HG02973 (cell line): ENCODE data around the gene PROB1.
"Not testable (repeated sequence)": the region's sequence is repeated elsewhere in the genome, so short reads cannot be mapped to it uniquely, and the experiment has no call there.

ENCODE experiments used
- ATAC-seq: cut with Tn5 transposase; IDR thresholded peaks from one replicate; pipeline ENCODE4 v1.9.1; 2021; ENCODE audit warnings: moderate library complexity; ENCODE audit not compliant: unreplicated experiment

The PROB1 gene

DNA sequence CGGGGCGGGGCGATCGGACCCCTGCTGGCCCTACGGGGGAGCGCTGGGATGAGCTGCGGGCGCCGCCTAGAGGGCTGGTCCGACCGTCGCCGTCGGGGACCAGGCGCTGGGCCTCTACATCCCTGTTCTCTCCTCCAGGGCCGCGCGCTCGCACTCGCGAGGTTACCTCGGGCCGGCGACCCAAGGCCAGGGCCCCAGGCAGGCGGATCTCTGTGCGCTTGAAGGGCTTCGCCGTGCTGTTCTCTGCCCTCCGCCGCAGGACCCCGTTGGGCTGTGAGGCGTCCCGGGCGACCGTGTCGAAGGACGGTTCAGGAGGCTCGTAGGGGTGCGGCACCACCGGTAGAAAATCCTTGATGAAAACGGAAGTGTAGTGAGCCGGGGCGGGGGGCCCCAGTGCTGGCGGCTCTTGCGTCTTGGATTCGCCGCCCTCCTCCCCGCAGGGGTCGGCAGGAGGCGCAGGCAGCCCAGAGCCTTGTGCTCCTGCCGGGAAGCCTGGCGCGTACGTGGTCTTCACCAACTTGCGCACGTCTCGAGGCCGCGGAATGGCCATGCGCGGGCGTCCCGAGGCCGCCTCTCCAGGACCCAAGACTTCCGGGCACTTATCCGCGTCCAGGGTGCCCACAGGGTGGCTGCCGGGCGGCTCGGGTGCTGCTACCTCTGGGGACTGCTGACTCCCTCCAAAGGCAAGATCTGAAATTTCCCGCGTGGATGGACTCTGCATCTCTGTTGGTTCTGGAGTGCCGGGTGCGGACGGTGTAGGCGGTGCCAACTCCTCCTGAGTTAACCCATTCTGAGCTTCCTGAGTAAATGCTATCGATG lies 2.0 kb downstream of the PROB1 start:
- ATAC-seq = peak; percentile 39

GRCh38 chr5:139392324-139392677 lies 2.6 kb downstream of the PROB1 start:
- no peak for ATAC-seq

- ATAC-seq = peak; percentile 0
Observed at GRCh38 chr5:139391570-139392323, 3.2 kb downstream of the PROB1 start.

- no peak for ATAC-seq
Observed at GRCh38 chr5:139390639-139391569, 4.0 kb downstream of the PROB1 start.

DNA sequence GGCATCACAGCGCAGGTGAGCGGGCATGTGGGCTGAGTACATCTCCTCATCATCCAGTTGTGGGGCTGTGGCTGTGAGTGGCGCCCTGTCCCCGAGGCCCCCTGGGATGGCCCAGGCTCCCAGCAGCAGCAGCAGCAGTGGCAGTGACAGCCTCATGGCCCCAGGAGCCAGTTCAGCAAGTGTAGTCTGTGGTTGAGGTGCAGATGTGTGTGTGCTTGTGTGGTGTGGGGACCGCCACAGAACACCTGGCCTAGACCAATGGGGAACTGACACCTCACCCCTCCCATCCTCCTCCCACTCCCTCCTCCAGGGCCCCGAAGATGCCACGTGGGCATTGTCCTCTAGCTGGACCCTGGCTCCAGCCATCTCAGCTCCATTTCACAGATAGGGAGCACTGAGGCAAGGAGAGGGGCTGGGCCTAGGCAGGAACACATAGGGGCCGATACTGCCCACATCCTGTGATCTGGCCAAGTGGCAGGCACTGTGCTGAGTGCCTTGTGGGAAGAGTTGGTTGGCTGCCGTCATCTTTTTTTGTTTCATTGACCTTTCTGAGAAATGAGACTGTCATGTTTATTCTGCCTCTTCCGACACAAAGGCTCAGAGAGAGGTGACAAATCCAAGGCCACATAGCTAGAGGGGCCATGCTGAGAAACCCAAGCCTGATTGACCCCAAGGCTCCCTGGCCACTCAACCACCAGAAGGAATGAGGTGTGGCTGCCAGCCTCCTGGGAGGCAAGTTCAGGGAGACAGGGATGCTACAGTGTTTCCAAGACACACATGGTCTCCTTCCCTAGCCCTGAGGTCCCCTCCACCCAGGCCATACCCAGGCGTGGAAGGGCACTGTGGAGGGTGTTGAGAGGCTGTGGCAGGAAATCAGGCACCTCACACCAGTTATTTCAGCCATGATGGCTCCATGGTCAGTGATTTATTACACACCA lies 4.9 kb downstream of the PROB1 start, which contains the start of gene MZB1:
Gene MZB1, minus strand, starts transcription at position 213 of the 938 bp plus-strand sequence. Its CDS starts 57 bp downstream, at position 156.
- peak; percentile 35 for ATAC-seq

DNA sequence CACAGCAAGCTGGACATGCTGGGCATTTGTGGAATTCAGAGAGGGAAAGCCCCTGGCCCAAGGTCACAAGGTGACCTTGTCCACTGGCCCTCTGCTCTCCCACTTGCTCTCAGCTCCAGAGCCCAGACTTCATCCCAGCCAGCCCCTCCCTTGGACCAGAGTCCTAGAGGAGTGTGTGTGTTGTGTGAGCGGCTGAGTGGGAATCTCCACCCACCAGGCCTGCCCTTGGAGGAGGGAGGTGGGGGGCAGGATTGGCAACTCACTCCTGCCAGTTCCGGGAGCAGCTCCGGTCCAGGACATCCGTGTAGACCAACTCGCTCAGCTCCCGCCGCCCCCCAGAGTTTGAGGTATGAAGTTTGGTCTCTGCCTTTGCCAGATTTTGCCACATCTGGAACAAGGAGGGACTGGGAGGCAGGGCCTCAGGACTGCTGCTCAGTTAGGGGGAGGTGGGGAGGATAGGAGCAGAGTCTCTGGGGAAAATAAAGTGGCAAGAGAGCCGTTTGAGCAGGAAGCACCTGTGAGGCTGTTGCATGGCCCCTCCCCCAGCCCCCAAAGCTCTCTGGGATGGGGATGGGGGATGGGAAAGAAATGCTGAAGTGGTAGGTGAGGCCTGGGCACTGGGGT lies 6.6 kb downstream of the PROB1 start:
- no peak for ATAC-seq

- ATAC-seq = no peak
Observed at GRCh38 chr5:139387611-139388197, 7.2 kb downstream of the PROB1 start.

- ATAC-seq = not testable (repeated sequence)
Observed at GRCh38 chr5:139386956-139387355, 7.9 kb downstream of the PROB1 start.

GRCh38 chr5:139386050-139386438 lies 8.9 kb downstream of the PROB1 start:
- no peak for ATAC-seq

- ATAC-seq = no peak
Observed at GRCh38 chr5:139385061-139386049, 9.5 kb downstream of the PROB1 start.

DNA sequence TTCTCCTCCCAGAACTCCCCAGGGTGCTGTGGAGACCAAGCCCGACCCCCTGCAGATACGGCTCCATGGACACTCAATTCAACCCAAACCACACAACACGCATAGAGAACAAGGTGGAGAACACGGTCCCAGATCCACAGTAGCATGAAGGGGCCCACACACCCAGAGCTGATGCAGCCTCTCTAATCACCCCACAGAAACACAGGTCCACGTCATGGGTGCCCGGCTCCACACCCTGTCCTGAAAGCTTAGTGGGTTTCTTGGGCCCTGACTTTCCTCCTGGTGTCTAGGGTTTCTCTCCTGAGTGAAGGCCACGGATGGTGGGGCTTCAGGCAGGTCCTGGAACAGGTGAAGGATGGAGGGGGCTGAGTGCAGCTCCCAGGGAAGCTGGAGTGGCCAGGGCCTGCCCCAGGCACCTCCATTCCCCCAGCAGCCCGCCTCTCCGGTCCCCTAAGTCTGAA lies 10.3 kb downstream of the PROB1 start:
- ATAC-seq = no peak

- ATAC-seq = no peak
Observed at GRCh38 chr5:139383993-139384590, 10.8 kb downstream of the PROB1 start.

DNA sequence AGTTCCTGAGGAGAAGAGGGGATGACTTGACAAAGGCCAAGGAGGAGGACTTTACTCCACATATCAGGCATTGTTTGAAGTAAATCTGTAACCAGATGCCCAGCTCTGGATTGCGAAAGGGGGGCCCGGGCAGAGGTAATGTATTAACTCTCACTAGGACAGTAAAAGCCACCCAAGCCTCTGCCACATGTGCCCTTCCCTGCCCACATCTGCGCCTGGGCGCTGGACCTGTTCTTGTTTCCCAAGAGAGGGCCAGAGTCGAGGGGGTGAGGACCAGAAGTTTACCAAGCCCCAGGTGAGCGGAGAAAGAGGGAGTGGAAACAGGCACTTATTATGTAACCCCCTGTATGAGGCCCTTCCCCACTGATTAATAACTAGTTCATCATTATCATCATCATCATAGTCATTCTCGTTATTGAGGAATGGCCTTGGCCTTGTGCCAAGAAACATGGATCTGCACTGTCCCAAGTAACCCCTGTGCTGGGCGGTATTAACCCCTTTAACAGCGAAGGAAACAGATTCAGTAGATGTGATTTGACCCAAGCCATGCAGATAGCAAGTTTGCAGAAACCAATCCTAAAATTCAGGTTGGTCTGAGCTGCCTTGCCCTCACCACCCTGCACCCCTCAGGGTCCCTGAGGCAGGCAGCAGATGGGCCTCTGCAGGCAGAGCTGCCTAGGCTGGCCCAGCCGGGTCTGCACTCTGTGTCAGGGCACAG lies 11.5 kb downstream of the PROB1 start, which contains the start of gene SLC23A1:
Gene SLC23A1, minus strand, starts transcription at position 23 of the 718 bp plus-strand sequence. CDS start 44 bp downstream, outside the sequence.
- ATAC-seq = no peak

GRCh38 chr5:139382807-139383206 lies 12.1 kb downstream of the PROB1 start:
- ATAC-seq = no peak

DNA sequence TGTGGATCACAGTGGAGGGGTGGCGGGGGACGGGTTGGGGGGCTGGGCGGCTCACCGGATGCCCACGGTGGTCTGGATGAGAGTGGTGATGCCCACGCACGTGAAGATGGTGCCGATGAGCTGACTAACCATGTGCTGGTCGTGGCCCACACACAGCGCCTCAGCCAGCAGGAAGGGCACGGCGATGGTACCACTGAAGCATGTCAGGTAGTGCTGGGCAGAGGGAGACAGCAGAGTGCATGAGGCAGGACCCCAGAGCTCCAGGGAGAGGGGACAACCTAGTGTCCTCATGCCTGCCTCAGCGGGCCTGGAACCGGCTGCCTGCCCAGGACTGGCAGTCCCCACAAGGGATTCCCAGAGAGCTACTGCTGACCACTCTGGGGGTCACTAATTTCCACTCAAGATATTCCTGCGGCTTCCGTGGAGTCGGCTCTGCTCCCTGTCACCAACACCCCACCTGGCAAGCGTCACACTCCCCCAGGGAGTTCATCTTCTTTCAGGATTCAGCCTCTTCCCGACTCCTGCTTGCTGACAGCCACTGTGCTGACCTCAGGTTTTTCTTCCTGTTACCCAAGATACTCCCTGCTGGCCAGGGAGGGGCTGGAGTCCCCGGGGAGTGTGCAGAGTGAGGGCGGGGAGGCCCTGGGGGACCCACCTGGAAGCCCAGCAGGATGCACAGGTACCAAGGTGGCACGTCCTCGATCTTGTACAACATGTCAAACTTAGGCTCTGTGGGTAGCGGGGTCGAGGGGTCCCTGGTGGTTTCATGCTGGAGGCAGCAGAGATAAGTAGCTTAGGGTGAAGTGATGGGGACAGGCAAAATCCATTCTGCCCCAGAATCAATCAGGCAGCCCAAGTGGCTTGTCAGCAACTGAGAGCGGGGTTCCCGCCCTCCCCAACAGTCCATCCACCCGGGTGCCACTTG lies 12.8 kb downstream of the PROB1 start:
- no peak for ATAC-seq
